Activated naive CD4-positive, alpha-beta T cell (primary cell): ENCODE data around the gene SLC22A5.
"Not testable (repeated sequence)": the region's sequence is repeated elsewhere in the genome, so short reads cannot be mapped to it uniquely, and the experiment has no call there.

Source experiments
- DNase-seq, 4 experiments: peaks; one replicate each; lab custom pipeline; 2025; lab: John Stamatoyannopoulos, UW

SLC22A5 gene

DNA sequence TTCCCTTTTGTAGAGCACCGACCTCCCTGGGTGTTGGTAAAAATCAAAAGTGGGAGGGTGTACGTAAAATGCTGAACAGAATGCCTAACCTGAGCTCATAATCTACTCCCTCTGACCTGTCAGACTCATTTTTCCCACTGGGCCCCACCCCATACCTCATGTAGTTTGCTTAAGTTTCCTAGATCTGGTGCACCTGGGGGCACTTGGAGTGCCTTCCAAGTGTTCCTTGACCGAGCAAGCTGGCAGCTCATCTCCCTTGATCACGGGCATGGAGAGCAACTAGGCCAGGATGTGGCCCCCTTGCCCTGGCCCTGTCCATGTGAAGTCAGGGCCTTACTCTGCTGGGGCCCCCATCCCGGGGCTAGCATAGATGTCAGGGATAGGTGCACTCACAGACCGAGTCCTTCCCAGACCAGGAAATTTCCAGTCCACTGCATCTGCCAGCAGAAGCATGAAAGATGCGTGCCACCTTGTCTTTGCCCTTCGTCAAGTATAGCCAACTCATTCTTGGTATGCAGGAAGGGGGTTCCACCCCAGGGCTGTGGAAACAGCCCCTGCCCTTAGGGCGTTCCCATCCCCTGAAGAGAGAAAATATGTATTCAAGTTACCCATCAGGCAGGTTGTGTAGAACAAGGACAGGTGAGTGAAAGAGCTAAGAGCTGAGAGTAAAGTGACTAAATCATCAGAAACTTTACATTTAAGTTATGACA is 41.9 kb downstream of the SLC22A5 start:
- DNase-seq = peak in 1 of 4 experiments; percentile 20

DNA sequence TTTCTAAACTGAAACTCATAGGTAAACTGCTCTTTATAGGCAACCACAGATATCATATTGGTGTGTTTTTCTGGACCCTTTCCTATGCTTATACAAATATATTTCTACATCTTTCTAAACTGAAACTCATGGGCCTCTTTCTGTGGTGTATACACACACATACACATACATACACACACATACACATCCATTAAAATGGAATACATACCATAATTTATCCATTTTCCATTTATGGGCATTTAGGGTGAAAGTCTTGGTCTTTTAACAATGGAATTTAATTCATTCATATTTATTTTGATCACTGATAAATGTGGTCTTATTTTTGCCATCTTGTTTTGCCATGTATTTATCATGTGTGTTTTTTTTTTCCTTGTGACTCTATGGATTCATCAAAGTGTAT is 44.1 kb downstream of the SLC22A5 start:
- DNase-seq = no peak

DNA sequence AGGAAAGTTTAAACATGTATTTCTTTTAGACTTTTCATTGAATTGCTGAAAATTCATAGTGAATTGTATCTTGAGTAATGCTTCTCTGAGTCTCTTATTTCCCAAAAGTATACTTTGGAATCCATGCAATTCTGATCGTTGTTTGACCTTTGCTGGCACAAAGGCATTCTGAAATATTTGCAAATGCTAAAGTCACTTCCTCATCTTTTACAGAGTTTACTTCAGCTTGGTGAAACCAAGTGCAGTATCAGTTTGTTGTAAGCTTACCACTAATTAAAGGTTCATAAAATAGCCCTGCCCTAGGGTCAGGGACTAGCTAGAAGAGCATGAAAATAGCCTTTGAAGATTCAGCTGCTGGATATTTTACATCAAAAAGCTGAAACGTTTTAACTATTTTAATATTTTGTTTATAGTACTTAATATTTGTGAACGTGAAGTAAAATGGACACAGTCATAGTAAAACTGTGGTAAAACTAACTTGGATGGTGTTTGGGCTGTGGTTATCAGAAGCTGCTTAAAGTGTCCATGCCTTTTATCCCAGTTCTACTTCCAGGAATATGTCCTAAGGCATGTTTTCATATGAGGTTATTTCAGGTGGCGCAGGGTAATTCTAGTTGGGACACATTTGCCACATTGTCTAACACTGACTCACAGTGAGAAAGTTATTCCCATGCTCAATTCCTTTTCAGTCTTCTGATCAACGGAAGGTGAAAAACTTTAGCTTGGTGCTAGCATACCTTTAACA is 45.3 kb downstream of the SLC22A5 start:
- no peak for DNase-seq

DNA sequence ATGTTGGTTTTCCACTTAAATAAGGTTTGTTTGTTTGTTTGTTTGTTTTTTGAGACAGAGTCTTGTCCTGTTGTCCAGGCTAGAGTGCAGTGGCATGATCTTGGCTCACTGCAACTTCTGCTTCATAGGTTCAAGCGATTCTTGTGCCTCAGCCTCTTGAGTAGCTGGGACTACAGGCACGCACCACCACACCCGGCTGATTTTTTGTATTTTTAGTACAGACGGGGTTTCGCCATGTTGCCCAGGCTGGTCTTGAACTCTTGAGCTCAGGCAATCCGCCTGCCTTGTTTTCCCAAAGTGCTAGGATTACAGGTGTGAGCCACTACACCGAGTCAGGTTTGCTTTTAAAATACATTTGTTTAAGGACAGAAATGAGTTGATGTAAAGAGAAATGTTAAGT is 46.0 kb downstream of the SLC22A5 start:
- not testable (repeated sequence) for DNase-seq

DNA sequence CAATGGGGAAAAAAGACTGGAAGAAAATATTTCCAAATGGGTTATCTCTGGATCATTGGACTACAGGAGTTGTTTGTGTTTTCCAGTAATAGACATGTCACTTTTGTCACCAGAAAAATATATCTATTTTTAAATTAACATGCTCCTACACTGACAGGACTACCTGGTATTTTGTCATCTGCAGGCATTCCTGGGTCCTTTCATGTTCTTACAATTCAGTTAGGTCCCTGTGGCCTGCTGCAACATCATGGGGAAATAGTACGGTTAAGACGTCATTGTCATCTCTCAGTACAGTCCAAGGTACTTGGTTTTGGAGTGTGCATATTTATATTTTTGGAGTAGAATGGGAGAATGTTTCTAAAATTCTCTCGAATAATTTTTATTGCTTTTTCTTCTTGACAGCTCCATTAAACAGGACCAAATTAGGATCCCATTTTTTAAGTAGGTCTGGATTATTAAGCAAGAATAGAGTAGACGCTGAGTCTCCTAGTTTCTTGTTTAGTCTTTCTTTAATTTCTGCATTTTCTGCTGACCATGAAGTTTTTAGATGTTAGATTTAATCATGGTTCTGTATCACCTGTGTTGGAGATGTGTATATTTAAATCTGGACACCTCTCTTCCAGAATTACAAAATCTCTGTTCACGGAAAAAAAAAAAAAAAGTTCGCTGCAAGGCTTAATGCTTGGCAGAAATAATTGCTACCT is 46.9 kb downstream of the SLC22A5 start:
- DNase-seq = no peak

DNA sequence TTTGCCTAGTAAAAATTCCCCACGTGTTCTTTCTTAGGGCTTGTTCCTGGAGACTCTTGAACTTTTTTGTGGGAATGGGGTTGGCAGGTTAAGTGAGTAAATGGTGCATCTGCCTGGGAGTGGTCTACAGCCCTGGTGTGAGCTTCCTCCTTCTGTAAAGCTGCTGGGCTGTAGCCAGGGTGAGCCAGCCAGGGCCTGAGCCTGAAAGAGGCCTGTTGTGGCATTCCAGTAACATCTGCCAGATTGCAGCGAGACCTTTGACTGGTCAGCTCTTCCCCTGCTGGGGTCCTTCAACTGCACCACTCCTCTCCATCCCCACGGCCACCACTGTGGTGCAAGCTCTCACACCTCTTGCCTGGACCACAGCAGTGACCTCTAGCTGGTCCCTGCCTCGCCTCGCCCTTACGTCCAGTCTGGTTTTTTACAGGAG is 47.5 kb downstream of the SLC22A5 start:
- no peak for DNase-seq

DNA sequence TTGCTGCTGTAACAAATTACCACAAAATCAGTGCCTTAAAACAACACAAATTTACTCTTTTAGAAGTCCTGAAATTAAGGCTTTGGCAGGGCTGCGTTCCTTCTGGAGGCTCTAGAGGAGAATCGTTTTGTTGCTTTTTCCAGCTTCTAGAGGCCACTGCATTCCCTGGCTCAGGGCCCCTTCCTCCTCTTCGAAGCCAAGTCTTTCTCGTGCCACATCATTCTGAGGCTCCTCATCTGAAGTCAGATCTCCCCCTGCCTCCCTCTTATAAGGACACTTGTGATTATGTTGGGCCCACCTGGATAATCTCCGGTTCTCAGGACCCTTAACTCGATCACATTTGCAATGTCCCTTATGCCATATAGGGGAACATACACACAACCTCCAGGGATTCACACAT is 48.0 kb downstream of the SLC22A5 start:
- no peak for DNase-seq

DNA sequence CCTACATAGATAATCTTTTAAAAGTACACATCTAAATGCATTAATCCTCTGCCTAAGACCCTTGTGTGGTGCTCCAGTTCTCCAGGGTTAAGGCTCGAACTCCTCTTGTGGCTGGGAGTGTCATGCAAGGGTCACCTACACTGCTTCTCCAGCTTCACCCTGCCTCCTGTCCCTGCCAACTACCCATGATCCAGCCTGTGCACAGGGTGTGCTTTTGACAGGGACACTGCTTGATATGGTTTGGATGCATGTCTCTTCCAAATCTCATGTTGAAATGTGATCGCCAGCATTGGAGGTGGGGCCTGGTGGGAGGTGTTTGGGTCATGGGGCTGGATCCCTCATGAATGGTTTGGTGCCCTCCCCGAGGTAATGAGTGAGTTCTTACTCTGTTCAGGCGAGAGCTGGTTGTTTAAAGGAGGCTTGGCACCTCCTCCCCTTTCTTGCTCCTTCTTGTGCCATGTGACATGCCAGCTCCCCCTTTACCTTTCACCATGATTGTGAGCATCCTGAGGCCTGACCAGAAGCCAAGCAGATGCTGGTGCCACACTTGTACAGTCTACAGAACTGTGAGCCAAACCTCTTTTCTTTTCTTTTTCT is 48.5 kb downstream of the SLC22A5 start:
- no peak for DNase-seq

DNA sequence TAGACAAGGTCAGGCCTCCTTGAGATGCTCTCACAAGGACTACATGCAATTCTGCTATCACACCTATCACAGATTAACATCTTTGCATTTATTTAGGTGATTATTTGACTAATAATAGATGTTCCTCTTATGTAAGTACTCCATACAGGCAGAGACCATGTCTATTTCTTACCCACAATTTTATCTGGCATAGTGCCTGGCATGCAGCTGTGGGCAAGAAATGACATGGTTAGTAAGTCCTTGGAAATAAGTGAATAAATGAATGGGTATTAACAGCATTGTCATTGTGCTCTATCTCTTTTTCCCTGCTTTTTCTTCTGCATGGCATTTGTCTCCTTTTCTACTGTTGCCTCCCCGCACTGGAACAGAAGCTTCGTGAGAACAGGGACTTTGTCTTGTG is 49.4 kb downstream of the SLC22A5 start:
- no peak for DNase-seq

DNA sequence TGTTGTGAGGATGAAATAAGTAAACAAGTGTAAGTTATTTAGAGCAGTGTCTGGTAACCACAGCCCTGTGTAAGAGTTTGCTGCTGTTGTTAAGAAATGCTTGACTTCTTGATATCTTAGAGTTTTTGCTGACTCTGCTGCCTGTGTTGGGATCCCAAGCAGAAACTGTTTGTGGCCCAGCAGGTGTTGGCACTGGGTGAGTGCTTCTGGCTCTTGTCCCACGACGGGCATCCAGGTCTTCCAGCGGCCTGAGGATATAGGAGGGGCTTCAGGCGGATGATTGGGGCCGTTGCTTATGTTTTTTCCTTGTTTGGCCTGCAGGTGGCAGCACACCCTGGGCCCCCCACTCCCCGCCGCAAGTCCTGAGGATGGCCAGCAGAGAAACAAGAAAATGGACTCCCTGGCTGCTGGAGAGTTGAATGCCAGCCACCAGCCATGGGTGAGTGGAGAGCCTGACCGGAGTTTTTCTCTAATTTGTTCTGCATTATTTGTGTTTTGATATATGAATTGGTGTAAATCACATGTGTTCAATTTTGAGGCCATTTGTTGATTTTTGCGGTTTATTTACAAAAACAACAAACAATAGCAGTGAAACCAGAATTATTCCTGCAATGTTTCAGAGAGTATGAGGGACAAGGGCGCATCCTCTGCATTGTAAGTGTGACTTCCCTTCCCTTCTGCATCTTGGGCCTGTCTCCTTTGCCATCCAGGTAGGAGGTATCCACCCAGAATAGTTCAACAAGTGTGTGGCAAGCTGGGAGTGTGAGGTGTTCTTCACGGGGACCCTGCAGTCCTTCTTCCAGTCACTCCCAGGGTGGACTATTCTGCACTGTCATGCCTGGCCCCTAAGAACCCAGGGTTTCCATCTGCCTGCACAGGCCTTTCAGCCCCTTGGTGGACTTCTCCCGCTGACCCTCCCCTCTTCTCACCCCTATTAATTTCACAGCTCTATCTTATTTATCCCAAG is 50.3 kb downstream of the SLC22A5 start:
- peak in 2 of 4 experiments; percentile 39 to 41 for DNase-seq

DNA sequence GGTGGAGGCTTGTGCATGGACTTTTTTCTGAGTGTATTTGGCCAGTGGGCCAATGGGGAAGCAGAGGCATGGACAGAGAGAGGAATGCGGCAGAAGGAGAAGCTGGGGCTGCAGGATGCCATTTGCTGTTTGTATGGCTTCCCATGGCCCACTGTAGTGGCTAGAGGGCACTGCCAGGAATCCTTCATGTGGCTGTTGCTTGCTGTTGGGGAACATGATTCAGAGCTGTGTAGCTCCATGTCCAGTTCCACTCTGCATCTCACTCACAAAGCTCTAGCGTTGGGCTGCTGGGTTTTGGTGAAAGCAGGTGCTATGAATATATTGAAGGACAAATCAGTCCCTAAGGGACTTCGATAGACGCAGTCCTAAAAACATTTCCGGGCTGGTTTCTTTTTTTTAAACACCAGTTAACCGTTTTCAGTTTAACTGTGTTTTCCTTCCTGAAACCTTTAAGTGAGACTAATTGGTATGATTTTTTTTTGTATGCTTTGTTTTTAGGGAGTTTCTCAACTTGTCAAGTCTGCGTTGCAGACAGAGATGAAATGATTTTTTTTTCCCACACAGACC is 51.3 kb downstream of the SLC22A5 start:
- no peak for DNase-seq

DNA sequence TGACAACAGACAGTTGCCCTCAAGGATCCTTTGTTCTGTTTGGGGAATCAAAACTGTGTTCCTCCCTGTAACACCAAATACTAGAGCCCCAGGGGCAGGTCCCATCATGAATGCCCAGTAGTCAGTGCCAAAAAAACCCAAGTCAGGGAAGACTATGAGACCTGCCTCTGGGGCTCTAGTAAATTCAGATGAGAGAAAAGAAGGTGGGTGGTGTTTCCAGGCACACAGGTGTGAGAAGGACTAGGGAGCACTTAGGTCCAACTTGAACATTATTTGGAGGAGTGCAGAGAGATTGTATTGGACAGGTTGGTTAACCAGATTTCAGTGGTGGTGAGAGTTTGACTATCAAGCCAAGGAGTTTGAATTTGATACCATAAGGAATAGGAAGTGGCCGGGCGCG is 52.0 kb downstream of the SLC22A5 start:
- no peak for DNase-seq

DNA sequence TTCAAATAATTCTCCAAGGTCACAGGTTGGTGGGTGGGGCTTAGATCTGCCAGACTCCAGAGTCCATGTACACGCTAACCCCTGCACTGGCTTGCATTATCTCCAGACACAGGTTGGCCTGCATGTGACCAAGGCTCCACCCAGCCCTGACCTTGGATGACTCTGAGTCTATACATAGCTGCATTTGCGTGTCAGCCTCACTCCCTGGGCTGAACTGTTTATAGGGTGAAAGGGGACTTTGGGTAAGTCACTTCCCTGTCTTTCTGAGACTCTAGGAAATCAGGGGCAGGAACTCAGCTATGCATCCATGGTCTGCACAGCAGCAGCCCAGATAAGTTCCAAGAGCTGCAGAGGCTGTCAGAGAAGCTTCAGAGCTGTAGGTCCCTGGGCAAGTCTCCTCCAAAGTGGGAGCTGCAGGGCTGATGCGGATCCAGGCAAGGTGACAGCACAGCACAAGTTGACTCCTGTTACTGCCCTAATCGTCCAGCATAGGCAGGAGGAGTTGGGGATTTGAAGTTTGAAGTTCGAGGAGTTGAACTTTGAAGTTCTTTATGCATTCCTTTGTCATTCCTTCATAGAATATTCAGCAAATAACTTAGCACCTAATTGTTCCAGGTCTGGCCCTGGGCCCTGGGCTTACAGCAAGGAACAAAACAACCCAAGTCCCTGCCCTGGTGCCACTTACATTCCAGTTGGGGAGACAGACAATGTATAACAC is 53.4 kb downstream of the SLC22A5 start:
- DNase-seq = no peak

DNA sequence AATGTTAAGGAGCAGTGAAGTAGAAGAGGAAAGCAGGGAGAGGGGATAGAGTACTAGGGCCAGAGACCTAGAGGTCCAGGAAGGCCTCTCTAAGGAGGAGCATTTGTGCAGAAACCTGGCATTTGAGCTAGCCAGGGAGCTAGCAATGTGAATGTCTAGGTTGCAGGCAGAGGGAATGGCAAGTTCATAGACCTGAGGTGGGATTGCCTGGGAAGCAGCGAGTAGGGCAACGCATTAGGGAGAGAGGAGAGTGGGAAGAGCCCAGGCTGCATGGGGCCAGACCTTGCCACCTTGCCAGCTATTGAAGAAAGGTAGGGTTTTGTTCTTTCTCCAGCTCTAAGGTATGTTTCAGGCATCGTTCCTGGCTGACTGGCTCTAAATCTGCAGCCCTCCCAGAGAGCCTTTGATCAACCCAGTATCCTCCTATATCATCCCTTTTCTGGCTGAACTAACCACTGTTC is 54.0 kb downstream of the SLC22A5 start:
- no peak for DNase-seq

DNA sequence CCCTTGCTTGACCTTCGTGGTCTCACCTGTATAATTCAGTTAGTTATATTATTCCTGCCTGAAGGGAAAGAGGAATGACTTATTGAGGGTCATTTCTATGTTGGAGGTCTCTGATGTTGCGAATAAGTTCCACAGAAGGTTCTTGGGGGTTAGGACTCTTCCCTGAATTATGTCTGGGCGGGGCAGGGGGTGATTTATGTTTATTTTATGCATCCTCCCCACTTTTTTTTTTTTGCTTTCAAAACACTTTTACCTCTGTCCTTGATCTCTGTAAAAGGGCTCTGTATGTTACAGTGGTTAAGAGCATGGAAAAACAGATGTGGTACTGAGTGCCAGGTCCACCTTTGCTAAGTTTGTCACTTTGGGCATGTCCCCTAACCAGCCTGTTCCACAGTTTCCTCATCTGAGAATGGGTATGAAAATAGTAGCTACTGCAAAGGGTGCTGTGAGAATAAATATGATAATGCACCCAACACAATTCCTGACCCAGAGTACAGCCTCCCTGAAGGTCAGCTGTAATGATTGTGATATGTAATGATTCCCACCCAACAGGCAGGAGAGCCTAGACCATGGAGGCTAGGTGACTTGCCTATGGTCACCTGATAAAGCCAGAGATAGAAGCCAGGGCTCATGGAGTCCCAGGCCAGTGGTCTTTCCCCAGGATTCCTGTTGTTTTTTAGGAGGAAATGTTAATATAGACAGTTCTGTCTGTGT is 54.8 kb downstream of the SLC22A5 start:
- no peak for DNase-seq

DNA sequence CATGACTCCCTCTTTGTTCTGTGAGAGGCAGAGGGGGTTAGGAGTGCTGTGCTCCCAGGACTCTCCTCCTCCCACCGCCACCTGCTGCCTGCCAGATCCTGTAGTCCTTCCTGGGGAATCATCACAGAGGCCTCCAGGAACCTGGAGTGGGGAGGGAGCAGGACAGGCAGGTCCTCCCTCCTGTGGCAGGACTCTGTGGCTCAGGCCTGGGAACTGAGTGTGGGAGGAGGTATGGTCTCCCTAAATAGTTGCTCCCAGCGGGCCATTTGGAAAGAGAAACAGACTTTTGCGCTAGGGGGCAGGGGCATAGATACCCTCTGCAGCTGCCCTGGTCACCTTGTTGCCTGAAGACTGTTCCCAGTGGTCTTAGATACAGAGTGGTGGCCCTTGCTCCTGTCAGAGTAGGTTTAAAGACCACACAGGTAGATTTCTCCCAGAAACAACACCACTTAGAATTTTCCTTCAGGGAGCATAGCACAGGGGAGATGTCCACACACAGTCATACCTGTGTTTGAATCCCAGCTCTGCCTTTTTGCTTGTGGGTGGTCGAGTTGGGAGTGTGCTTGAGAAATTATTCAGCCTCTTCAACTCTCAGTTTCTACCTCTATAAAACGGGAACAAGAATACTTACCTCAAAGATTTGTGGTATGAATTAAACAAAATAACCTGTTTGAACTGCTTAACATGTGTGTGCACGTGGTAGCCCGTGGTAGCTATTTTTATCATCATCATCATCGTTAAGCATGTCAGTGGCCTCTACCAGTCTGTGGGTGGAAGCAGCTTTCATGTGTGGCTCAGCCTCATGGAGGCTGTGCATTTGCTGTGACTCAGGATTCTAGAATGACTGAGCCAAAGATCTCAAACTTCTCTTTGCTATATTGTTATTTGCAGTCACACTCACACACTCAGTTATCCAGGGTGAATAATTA is 55.8 kb downstream of the SLC22A5 start:
- peak in 2 of 4 experiments; percentile 18 to 36 for DNase-seq

DNA sequence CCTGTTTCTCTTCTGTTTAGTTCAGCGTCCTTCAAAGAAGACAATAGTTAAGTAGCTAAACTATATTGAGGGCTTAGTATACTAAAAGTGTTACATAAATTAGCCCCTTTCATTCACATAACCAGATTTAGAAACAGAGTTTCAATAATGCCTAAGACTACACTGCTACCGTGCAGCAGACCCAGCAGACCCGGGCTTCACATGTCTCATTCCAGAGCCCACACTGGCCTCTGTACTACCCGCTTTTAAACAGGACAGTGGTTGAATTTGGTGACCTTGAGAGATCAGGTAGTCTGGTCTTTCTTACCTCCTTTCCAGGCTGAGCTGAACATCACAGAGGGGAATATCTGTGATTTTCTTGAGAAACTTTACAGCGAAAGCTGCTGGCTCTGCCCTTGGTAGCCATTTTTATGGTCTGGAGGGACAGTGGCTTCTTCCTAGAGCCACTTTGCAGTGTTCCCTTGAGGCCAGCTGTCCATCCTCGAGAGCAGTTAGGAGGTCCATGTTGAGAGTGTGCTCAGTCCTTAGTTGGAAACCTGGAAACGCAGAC is 56.5 kb downstream of the SLC22A5 start:
- DNase-seq = no peak

DNA sequence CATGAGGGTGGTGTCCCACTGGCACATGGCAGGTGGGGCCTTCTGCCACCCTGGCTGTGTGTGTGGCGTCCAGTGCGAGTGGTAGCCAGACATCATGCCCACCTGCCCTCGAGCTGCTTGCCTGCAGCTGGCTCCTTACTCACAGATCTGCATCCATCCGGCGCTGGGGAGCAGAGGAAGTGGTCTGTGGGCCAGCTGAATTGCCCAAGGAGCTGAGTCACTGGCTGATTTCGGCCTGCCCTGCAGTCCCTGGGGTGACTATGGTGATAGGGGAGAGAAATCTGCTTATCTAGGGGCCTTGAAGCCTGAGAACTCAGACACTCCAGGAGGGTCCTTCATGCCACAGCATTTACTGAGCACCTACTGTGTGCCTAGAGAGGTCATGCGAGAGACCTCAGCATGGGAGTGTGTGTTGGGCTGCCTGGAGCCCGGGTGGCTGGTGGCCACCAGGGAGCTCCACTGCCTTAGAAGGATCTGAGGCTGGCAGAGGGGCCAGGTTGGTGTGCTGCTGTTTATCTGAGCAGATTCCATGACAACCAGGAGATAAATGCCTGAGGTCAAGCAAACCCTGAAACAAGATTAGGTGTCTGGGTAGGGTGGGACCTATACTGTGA is 57.1 kb downstream of the SLC22A5 start:
- peak in 1 of 4 experiments; percentile 21 for DNase-seq
